ENCODE results near the gene VPS54. TPM values are rescaled to one million over a fixed set of nuclear protein-coding genes. Genes with fewer than 3 reads are reported as not detected.
"Not testable (repeated sequence)": the region's sequence is repeated elsewhere in the genome, so short reads cannot be mapped to it uniquely, and the experiment has no call there.

VPS54 gene
- total RNA-seq, 1 donor from 2014 or later, result 17.7 TPM

DNA sequence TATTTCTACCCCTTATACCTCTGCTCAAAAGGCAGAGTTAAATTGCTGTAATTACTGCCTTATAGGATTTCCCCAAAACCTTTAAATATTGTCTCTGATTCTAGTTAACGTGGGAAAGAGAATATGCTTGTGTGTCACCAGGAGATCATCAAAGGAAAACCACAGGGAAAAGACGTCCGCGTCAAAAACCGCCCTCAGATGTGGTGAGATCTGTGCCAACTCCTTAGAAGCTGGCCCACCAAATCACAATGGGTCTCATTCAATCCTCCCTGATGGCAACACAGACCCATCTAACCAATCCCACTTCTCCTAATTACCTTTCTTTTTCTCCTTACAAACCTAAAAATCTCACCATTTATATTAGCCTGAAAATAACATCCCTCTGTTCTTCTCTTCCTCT, 25.4 kb downstream of the VPS54 start:
- TF ChIP-seq, protein P1, sequence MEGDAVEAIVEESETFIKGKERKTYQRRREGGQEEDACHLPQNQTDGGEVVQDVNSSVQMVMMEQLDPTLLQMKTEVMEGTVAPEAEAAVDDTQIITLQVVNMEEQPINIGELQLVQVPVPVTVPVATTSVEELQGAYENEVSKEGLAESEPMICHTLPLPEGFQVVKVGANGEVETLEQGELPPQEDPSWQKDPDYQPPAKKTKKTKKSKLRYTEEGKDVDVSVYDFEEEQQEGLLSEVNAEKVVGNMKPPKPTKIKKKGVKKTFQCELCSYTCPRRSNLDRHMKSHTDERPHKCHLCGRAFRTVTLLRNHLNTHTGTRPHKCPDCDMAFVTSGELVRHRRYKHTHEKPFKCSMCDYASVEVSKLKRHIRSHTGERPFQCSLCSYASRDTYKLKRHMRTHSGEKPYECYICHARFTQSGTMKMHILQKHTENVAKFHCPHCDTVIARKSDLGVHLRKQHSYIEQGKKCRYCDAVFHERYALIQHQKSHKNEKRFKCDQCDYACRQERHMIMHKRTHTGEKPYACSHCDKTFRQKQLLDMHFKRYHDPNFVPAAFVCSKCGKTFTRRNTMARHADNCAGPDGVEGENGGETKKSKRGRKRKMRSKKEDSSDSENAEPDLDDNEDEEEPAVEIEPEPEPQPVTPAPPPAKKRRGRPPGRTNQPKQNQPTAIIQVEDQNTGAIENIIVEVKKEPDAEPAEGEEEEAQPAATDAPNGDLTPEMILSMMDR (IDR thresholded peaks at IDR 0.05; ENCODE audit: insufficient read depth, low read length, poor library complexity, severe bottlenecking), result no peak
- DNase-seq (ENCODE audit: low read depth), result no peak
- Histone ChIP-seq H3K4me3 (ENCODE audit: low read depth, low read length) (no peak overlapping the region), H3K27me3 (ENCODE audit: control insufficient read depth, insufficient read depth, low read length) (no peaks in the 10 kb centered on the region), H3K36me3 (ENCODE audit: control insufficient read depth, insufficient read depth, low read length) (no peaks in the 10 kb centered on the region)

DNA sequence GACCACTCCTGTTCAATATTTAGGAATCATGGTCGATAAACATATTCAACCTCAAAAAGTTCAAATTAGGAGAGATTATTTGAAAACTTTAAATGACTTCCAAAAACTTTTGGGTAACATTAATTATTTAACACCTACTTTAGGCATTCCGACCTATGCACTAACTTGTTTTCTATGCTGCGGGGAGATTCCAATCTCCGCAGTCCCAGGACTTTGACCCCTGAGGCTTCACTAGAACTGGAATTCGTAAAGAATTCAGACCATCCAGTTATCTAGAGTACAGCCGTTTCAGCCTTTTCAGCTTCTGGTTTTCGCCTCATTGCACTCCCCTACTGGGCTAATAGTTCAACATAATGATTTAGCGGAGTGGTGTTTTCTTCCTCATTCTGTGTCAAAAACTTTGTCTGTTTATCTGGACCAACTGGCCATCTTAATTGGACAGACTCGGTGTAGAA, 26.1 kb downstream of the VPS54 start:
- H3K27me3 ChIP-seq (ENCODE audit: control insufficient read depth, insufficient read depth, low read length); H3K36me3 ChIP-seq (ENCODE audit: control insufficient read depth, insufficient read depth, low read length); H3K4me3 ChIP-seq (ENCODE audit: low read depth, low read length); DNase-seq (ENCODE audit: low read depth): not testable (repeated sequence)

DNA sequence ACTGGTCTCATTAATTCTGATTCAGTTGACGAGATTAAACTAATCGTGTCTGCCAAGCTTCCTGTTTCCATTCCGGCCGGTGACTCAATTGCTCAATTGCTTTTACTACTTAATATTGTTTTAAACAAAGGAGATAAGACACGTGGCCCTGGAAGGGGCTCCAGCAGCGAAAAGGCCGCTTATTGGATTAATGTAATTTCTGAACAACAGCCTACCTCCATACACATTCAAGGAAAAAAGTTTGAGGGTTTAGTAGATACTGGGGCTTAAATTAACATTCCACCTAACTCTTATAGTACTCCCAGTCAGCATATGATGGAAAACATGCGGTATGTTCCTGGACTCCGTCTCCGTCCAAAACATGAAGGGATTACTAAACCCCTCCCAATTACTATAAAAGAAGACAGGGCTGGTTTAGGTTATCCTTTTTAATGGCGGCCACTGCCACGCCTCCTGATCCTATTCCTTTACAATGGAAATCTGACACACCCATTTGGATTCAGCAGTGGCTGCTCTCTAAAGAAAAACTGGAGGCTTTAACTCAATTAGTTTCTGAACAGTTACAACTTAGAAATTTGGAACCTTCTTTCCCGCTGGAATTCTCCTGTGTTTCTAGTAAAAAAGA, 27.1 kb downstream of the VPS54 start:
- H3K36me3 ChIP-seq (ENCODE audit: control insufficient read depth, insufficient read depth, low read length), result no peaks in the 10 kb centered on the region
- no peak for DNase-seq (ENCODE audit: low read depth)
- TF ChIP-seq, protein P1 (IDR thresholded peaks at IDR 0.05; ENCODE audit: insufficient read depth, low read length, poor library complexity, severe bottlenecking), result no peak
- H3K4me3 ChIP-seq (ENCODE audit: low read depth, low read length), result no peak overlapping the region
- H3K27me3 ChIP-seq (ENCODE audit: control insufficient read depth, insufficient read depth, low read length), result no peaks in the 10 kb centered on the region

DNA sequence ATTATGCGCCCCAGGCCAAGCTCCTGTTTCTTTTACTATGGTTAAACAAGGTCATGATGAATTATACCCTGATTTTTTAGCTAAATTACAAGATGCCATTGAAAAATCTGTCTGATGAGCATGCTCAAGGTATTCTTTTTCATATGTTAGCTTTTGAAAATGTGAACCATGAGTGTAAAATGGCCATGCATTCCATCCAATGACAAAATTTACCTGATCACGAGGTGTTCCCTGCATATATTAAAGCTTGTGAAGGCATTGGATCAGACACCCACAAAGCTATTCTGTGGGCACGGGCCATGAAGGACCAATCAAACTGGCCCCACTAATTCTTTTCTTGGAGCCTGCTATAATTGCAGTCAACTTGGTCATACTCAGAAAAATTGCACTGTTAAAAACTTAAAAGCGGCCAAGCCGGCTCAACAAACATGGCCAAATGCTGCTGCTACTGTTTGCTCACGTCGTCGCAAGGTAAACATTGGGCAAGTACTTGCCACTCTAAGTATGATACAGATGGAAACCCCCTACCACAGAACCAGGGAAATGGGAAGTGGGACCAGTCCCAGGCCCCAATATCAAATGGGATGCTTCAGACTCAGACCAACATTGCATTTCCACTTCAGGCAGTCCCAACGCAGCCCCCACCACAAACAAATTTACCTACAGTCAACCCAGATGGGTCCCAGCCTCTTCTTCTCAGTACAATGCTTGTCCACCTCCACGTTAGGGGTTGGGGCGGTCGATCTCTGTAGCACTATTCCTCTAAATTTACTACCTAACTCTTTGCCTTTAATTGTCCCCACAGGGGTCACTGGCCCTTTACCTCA, 27.8 kb downstream of the VPS54 start:
- not testable (repeated sequence) for H3K36me3 ChIP-seq (ENCODE audit: control insufficient read depth, insufficient read depth, low read length); H3K27me3 ChIP-seq (ENCODE audit: control insufficient read depth, insufficient read depth, low read length); DNase-seq (ENCODE audit: low read depth)

DNA sequence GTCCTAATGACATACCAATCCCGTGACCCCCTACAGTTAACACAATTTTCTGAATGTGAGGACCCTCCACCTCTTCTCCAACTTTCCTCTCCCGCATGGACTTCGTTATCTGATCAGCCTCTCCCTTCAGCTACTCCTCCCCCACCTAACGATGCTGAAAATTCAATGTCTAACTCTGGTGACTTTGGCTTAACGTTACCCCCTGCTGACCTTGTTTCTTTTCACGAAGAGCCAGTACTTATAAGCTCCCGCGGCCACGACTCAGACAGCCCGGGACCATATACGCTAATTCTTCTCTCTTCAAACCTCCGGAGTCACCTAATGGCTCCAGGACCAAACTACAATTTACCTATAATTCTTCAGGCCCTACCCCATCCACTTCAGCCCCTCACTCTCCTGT, 29.2 kb downstream of the VPS54 start:
- Histone ChIP-seq H3K27me3 (ENCODE audit: control insufficient read depth, insufficient read depth, low read length) (no peaks in the 10 kb centered on the region), H3K36me3 (ENCODE audit: control insufficient read depth, insufficient read depth, low read length) (no peaks in the 10 kb centered on the region), H3K4me3 (ENCODE audit: low read depth, low read length) (no peak overlapping the region)
- TF ChIP-seq, protein P1 (IDR thresholded peaks at IDR 0.05; ENCODE audit: insufficient read depth, low read length, poor library complexity, severe bottlenecking), result no peak
- no peak for DNase-seq (ENCODE audit: low read depth)

More for the DNA sequence above, 27.8 kb downstream of the VPS54 start:
- not testable (repeated sequence) for H3K4me3 ChIP-seq (ENCODE audit: low read depth, low read length)

DNA sequence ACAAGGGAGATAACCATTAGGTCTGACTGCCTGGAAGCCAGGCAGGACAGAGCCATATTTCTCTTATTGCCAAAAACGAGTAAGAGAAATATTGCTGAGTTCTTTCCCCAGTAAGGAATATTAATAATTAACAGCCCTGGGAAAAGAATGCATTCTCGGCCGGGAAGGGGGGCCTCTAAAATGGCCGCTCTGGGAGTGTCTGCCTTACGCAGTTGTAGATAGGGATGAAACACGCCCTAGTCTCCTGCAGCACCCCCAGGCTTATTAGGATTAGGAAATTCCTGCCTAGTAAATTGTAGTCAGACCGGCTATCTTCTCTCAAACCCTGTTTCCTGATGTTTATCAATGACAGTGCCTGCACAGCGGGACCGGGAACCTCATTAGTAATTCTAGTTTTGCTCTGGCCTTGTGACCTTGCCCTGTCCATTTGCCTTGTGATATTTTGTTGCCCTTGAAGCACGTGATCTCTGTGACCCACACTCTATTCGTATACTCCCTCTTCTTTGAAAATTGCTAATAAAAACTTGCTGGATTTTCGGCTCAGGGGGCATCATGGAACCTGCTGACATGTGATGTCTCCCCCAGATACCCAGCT, 30.3 kb downstream of the VPS54 start:
- H3K36me3 ChIP-seq (ENCODE audit: control insufficient read depth, insufficient read depth, low read length); H3K27me3 ChIP-seq (ENCODE audit: control insufficient read depth, insufficient read depth, low read length); H3K4me3 ChIP-seq (ENCODE audit: low read depth, low read length); DNase-seq (ENCODE audit: low read depth): not testable (repeated sequence)

DNA sequence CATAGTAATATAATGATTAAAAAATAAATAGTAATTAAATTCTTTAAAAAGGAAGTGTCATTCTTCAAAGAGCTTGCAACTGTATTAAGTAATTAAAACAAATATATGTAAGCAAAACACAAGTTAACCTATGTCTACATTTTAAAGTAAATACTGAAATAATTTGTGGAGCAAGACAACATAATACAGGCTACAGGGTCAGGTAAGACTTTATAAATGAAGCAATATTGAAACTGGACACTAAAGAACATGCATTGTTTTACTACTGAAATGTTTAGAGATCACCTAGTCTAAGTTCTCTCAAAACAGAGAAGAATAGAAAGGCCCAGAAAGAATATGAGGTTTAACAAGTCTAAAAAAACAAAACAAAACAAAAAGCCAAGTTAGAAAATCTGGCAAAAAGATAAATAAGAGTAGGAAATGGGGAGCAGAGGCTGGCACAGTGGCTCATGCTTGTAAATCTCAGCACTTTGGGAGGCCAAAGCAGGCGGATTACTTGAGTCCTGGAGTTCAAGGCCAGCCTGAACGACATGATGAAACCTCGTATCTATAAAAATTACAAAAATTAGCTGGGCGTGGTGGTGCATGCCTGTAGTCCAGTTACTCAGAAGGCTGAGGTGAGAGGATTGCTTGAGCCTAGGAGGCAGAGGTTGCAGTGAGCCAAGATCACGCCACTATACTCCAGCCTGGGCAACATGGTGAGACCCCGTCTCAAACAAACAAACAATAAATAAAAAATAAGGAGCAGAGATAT, 34.4 kb downstream of the VPS54 start:
- TF ChIP-seq, protein P1 (IDR thresholded peaks at IDR 0.05; ENCODE audit: insufficient read depth, low read length, poor library complexity, severe bottlenecking), result no peak
- H3K36me3 ChIP-seq (ENCODE audit: control insufficient read depth, insufficient read depth, low read length), result no peaks in the 10 kb centered on the region
- no peak for DNase-seq (ENCODE audit: low read depth)

More for the DNA sequence above, 34.4 kb downstream of the VPS54 start:
- no peak overlapping the region for H3K4me3 ChIP-seq (ENCODE audit: low read depth, low read length)
- no peaks in the 10 kb centered on the region for H3K27me3 ChIP-seq (ENCODE audit: control insufficient read depth, insufficient read depth, low read length)

All from kidney epithelial cell (primary cell).